ENCODE results near the gene STX7. TPM values are rescaled to one million over a fixed set of nuclear protein-coding genes. Genes with fewer than 3 reads are reported as not detected.

STX7 gene
- polyA plus RNA-seq, 2 of the 4 experiments (the other 2 are of a cell fraction): 19.2 to 29.5 TPM

DNA sequence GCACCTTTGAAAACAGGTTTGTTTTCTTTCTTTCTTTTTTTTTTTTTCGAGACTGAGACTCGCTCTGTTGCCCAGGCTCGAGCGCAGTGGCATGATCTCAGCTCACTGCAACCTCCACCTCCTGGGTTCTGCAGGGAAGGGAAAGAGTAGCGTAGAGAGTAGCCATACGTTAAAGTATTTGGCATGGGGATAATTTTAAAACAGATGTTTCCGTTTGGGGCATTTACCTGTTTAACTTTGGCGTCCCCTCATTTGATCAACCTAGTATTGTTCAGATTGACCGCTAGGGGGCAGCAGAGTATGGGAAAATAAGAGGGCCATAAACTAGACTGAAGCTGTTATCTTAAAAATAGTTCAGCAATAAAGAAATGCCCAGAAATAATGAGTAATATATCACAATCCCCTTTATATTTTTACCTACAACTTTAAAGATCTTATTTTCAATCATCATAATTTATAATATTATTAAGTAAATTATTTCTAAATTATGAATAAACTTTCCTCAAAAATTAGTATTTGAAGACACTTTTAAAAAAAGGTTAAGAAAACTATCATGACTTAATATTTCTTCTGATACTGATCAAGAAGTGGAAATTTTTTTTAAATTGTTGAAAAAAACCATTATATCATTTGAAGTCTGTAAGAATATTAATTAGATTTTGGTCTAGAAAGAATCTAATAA, 17.5 kb upstream of the STX7 start:
- H3K4me2 ChIP-seq: peak overlapping the region; percentile 82
- WGBS (ENCODE audit: missing lambda C conversion rate): 16% methylated on average over 9 of the region's 9 CpGs
- POLR2A ChIA-PET: no interaction called here
- ATAC-seq: peak; percentile 73 to 84; a peak in 4 of 6 replicates
- DNase-seq (ENCODE audit: low read depth in 1 of 2, low spot score in 1 of 2): peak in 1 of 2 experiments; percentile 60
- peaks cover 8% of the 10 kb centered on the region for H3K4me1 ChIP-seq
- H3K27ac ChIP-seq: no peak overlapping the region
- CTCF ChIA-PET: interaction anchor here (0.6 to 2.1 kb wide), 15 partner anchors 10 to 293 kb away, joined by 3 to 6 read pairs (median 3); partner anchors contain the start of genes SLC18B1, STX7 and TAAR8
- TF ChIP-seq BCL3 (IDR thresholded peaks at IDR 0.05) (no peak), MAX (IDR thresholded peaks at IDR 0.05) (no peak), CBX2 (IDR thresholded peaks at IDR 0.05; ENCODE audit: borderline replicate concordance, low read depth) (no peak), EHF (CRISPR knock-in tag; IDR thresholded peaks at IDR 0.05) (no peak), RAD21 (conservative IDR thresholded peaks at IDR 0.05 in 1 of 2, IDR thresholded peaks at IDR 0.05 in 1 of 2) (peak; percentile 73 to 74), NR3C1 (IDR thresholded peaks at IDR 0.05) (no peak), HOXB5 (CRISPR knock-in tag; IDR thresholded peaks at IDR 0.05) (no peak), SMC3 (IDR thresholded peaks at IDR 0.05) (peak; percentile 47; the same call in 2 of the 3 replicates), HOXA7 (CRISPR knock-in tag; IDR thresholded peaks at IDR 0.05) (no peak), JUNB (IDR thresholded peaks at IDR 0.05) (no peak), MAZ (IDR thresholded peaks at IDR 0.05; ENCODE audit: borderline replicate concordance, low read depth, low read length) (no peak), MYC (IDR thresholded peaks at IDR 0.05; ENCODE audit: borderline replicate concordance, low read length) (no peak), PHF8 (IDR thresholded peaks at IDR 0.05; ENCODE audit: borderline replicate concordance, low read depth) (no peak), ZFP36 (IDR thresholded peaks at IDR 0.05; ENCODE audit: borderline replicate concordance, partially characterized antibody) (no peak), ESRRA (IDR thresholded peaks at IDR 0.05; ENCODE audit: borderline replicate concordance, low read length) (no peak), ELK1 (IDR thresholded peaks at IDR 0.05; ENCODE audit: low read depth, low read length) (no peak), BHLHE40 (IDR thresholded peaks at IDR 0.05; ENCODE audit: low read depth, low read length) (no peak), EHMT2 (IDR thresholded peaks at IDR 0.05; ENCODE audit: low read depth) (no peak), SREBF2 (IDR thresholded peaks at IDR 0.05) (no peak), FOSL2 (IDR thresholded peaks at IDR 0.05) (no peak), FOSL2 (CRISPR knock-in tag; IDR thresholded peaks at IDR 0.05) (no peak), ZSCAN20 (CRISPR knock-in tag; IDR thresholded peaks at IDR 0.05) (no peak), EP300 (IDR thresholded peaks at IDR 0.05) (no peak), RNF2 (IDR thresholded peaks at IDR 0.05; ENCODE audit: borderline replicate concordance, low read depth) (no peak; the same call in 1 of the 2 replicates)
- TF ChIP-seq, protein P1, sequence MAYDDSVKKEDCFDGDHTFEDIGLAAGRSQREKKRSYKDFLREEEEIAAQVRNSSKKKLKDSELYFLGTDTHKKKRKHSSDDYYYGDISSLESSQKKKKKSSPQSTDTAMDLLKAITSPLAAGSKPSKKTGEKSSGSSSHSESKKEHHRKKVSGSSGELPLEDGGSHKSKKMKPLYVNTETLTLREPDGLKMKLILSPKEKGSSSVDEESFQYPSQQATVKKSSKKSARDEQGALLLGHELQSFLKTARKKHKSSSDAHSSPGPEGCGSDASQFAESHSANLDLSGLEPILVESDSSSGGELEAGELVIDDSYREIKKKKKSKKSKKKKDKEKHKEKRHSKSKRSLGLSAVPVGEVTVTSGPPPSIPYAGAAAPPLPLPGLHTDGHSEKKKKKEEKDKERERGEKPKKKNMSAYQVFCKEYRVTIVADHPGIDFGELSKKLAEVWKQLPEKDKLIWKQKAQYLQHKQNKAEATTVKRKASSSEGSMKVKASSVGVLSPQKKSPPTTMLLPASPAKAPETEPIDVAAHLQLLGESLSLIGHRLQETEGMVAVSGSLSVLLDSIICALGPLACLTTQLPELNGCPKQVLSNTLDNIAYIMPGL (CRISPR knock-in tag; IDR thresholded peaks at IDR 0.05; ENCODE audit: borderline replicate concordance): no peak
- TF ChIP-seq, protein P2, sequence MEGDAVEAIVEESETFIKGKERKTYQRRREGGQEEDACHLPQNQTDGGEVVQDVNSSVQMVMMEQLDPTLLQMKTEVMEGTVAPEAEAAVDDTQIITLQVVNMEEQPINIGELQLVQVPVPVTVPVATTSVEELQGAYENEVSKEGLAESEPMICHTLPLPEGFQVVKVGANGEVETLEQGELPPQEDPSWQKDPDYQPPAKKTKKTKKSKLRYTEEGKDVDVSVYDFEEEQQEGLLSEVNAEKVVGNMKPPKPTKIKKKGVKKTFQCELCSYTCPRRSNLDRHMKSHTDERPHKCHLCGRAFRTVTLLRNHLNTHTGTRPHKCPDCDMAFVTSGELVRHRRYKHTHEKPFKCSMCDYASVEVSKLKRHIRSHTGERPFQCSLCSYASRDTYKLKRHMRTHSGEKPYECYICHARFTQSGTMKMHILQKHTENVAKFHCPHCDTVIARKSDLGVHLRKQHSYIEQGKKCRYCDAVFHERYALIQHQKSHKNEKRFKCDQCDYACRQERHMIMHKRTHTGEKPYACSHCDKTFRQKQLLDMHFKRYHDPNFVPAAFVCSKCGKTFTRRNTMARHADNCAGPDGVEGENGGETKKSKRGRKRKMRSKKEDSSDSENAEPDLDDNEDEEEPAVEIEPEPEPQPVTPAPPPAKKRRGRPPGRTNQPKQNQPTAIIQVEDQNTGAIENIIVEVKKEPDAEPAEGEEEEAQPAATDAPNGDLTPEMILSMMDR (IDR thresholded peaks at IDR 0.05): peak; percentile 77
- H3K4me3 ChIP-seq: peak overlapping the region; percentile 32; the same call in 2 of the 3 replicates
- FAIRE-seq: no peak
- H3K9me3 ChIP-seq: no peaks in the 10 kb centered on the region

All from A549 (cell line).